Right atrium auricular region (tissue), 2 donors: ENCODE results near the gene C18orf54. TPM values are rescaled to one million over a fixed set of nuclear protein-coding genes. Genes with fewer than 3 reads are reported as not detected.
"Not testable (repeated sequence)": the region's sequence is repeated elsewhere in the genome, so short reads cannot be mapped to it uniquely, and the experiment has no call there.

ENCODE experiments used
- DNase-seq: peaks from one replicate; pipeline ENCODE4 v3.0.0-alpha.2; 2019; ENCODE audit warnings: low spot score
- H3K27ac ChIP-seq, 2 donors: fragments of 200-600 bp; sonication (generic); 1 replicate in 1 of 2; 2 replicates in 1 of 2; pipeline ENCODE4 v1.5.1; 2016 to 2019
- H3K27me3 ChIP-seq, 2 donors: fragments of 200-600 bp; sonication (generic); one replicate each; pipeline versions ENCODE4 v1.5.1 to v1.6.0; 2017 to 2019
- H3K36me3 ChIP-seq: fragments of 200-600 bp; sonication (generic); one replicate; pipeline ENCODE4 v1.5.1; 2016
- H3K4me1 ChIP-seq, 2 donors: fragments of 200-600 bp; sonication (generic); one replicate each; pipeline versions ENCODE4 v1.5.1 to v1.6.0; 2017 to 2019
- H3K4me3 ChIP-seq, 2 donors: fragments of 200-600 bp; sonication (generic); 1 replicate in 1 of 2; 2 replicates in 1 of 2; pipeline ENCODE4 v1.5.1; 2017 to 2019; ENCODE audit warnings: mild to moderate bottlenecking in 1 of 2, moderate library complexity in 1 of 2
- H3K9me3 ChIP-seq, 2 donors: fragments of 200-600 bp; sonication (generic); one replicate each; pipeline ENCODE4 v1.5.1; 2019
- CTCF ChIP-seq, 2 donors: fragments of 200-600 bp; sonication (generic); IDR thresholded peaks; one replicate each; pipeline ENCODE4 v1.5.1; 2019; ENCODE audit warnings: antibody characterized with exemption in 2 of 2
- total RNA-seq, 2 donors: library from RNA; depleted of rRNA; stranded (reverse); fragments of >200 nt; gene quantifications; one replicate each; pipeline ENCODE4 v1.1.0, GENCODE V29; 2016

C18orf54 gene
- total RNA-seq, 2 donors from 2014 or later = 0.41 to 0.86 TPM

- Histone ChIP-seq H3K27ac (no peak overlapping the region), H3K9me3 (no peaks in the 10 kb centered on the region), H3K36me3 (no peaks in the 10 kb centered on the region), H3K27me3 (no peaks in the 10 kb centered on the region), H3K4me1 (no peaks in the 10 kb centered on the region), H3K4me3 (no peak overlapping the region)
- TF ChIP-seq CTCF (IDR thresholded peaks at IDR 0.05) = no peak
- no peak for DNase-seq
Observed at GRCh38 chr18:54382076-54382475, 24.4 kb downstream of the C18orf54 start.

- Histone ChIP-seq H3K4me1 (no peaks in the 10 kb centered on the region), H3K4me3 (no peak overlapping the region), H3K27ac (no peak overlapping the region), H3K9me3 (no peaks in the 10 kb centered on the region), H3K27me3 (no peaks in the 10 kb centered on the region), H3K36me3 (no peaks in the 10 kb centered on the region)
- no peak for DNase-seq
- TF ChIP-seq CTCF (IDR thresholded peaks at IDR 0.05) = no peak
Observed at GRCh38 chr18:54382733-54383252, 25.1 kb downstream of the C18orf54 start.

GRCh38 chr18:54386043-54386442 lies 28.3 kb downstream of the C18orf54 start:
- DNase-seq = no peak
- Histone ChIP-seq H3K4me1 (no peaks in the 10 kb centered on the region), H3K27me3 (no peaks in the 10 kb centered on the region), H3K27ac (no peak overlapping the region), H3K4me3 (no peak overlapping the region), H3K9me3 (no peaks in the 10 kb centered on the region), H3K36me3 (no peaks in the 10 kb centered on the region)
- no peak for TF ChIP-seq CTCF (IDR thresholded peaks at IDR 0.05)

GRCh38 chr18:54386800-54387495 lies 29.2 kb downstream of the C18orf54 start:
- H3K9me3 ChIP-seq, H3K27ac ChIP-seq, DNase-seq, H3K27me3 ChIP-seq, H3K36me3 ChIP-seq, H3K4me1 ChIP-seq, H3K4me3 ChIP-seq: not testable (repeated sequence)

GRCh38 chr18:54387631-54388030 lies 29.9 kb downstream of the C18orf54 start:
- Histone ChIP-seq H3K4me3 (no peak overlapping the region), H3K27ac (no peak overlapping the region), H3K36me3 (no peaks in the 10 kb centered on the region), H3K4me1 (no peaks in the 10 kb centered on the region), H3K27me3 (no peaks in the 10 kb centered on the region), H3K9me3 (no peaks in the 10 kb centered on the region)
- DNase-seq = no peak
- TF ChIP-seq CTCF (IDR thresholded peaks at IDR 0.05) = no peak

- DNase-seq = no peak
- no peaks in the 10 kb centered on the region for H3K4me1 ChIP-seq
- no peaks in the 10 kb centered on the region for H3K36me3 ChIP-seq
- no peaks in the 10 kb centered on the region for H3K9me3 ChIP-seq
- H3K27me3 ChIP-seq = no peaks in the 10 kb centered on the region
- H3K4me3 ChIP-seq = no peak overlapping the region
- TF ChIP-seq CTCF (IDR thresholded peaks at IDR 0.05) = no peak
- no peak overlapping the region for H3K27ac ChIP-seq
Observed at GRCh38 chr18:54388203-54389142, 30.8 kb downstream of the C18orf54 start.
